GM19193 (cell line): ENCODE results near the gene PTPRN.

Source experiments
- POLR2A ChIP-seq: IDR thresholded peaks from 4 replicates; pipeline ENCODE4 v1.6.1; 2011; ENCODE audit not compliant: insufficient read depth, insufficient read length; ENCODE audit errors: extremely low read depth

Gene PTPRN

GRCh38 chr2:219294356-219295351 is 14.5 kb downstream of the PTPRN start:
- peak; percentile 60 for TF ChIP-seq POLR2A

- no peak for TF ChIP-seq POLR2A
These were observed 15.4 kb downstream of the PTPRN start for GRCh38 chr2:219293736-219294231.

- no peak for TF ChIP-seq POLR2A
These were observed 16.6 kb downstream of the PTPRN start for GRCh38 chr2:219292616-219293015.

- no peak for TF ChIP-seq POLR2A
These were observed 17.2 kb downstream of the PTPRN start for GRCh38 chr2:219291910-219292490.

GRCh38 chr2:219291394-219291793 is 17.8 kb downstream of the PTPRN start:
- TF ChIP-seq POLR2A, result no peak

- no peak for TF ChIP-seq POLR2A
These were observed 18.6 kb downstream of the PTPRN start for GRCh38 chr2:219290381-219291171.

- TF ChIP-seq POLR2A, result no peak
These were observed 19.5 kb downstream of the PTPRN start for GRCh38 chr2:219289537-219290361.

- no peak for TF ChIP-seq POLR2A
These were observed 20.0 kb downstream of the PTPRN start for GRCh38 chr2:219289195-219289536.

- TF ChIP-seq POLR2A, result no peak
These were observed 21.5 kb downstream of the PTPRN start for GRCh38 chr2:219287580-219288265.

GRCh38 chr2:219286436-219287115 is 22.6 kb downstream of the PTPRN start:
- no peak for TF ChIP-seq POLR2A

- TF ChIP-seq POLR2A, result no peak
These were observed 23.2 kb downstream of the PTPRN start for GRCh38 chr2:219285894-219286425.

GRCh38 chr2:219285373-219285735 is 23.8 kb downstream of the PTPRN start:
- TF ChIP-seq POLR2A, result no peak
